SW 1271 (cell line): Measurements from ENCODE around the gene TCTA.
A peak's percentile ranks its signal among the peaks of the same experiment; 100 is the strongest.
"Not testable (repeated sequence)": the region's sequence is repeated elsewhere in the genome, so short reads cannot be mapped to it uniquely, and the experiment has no call there.

Source experiments
- DNase-seq, 2 experiments: peaks; one replicate each; lab custom pipeline; 2025; lab: John Stamatoyannopoulos, UW

TCTA gene, protein sequence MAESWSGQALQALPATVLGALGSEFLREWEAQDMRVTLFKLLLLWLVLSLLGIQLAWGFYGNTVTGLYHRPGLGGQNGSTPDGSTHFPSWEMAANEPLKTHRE

DNA sequence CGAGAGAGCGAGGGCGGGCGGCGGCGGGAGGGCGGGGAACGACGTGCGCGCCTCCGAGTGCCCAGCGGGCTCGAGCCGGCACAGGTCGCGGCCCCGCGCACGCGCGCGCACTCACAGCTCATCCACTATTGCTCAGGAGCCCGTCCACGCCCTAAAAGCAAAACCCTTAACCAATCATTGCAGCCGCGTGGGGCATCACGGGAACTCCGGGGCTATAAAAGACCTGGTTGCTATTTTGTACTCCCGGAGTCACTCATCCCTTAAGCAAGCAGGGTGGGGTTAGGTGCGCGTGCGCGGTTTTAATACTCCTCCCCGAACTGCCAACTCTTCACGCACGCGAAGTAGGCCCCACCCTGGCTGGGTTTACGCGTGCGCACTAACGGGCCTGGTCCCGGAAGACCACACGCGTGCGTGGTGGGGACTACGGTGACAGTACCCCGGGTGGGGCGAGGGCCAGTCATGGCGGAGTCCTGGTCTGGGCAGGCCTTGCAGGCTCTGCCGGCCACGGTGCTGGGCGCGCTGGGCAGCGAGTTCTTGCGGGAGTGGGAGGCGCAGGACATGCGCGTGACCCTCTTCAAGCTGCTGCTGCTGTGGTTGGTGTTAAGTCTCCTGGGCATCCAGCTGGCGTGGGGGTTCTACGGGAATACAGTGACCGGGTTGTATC, at the start of gene TCTA, which contains the start of gene RHOA:
TSS of gene TCTA (plus strand) at position 456 of the 664 bp plus-strand sequence. CDS start at position 460, 4 bp downstream.
TSS of gene RHOA (minus strand) at position 9 of the 664 bp plus-strand sequence. CDS start 36,387 bp downstream, outside the sequence.
- DNase-seq: peak; percentile 89 to 97

- no peak for DNase-seq
Observed at GRCh38 chr3:49362561-49362960, 49.7 kb upstream of the TCTA start.

- DNase-seq: no peak
Observed at GRCh38 chr3:49370585-49371290, 41.5 kb upstream of the TCTA start.

DNA sequence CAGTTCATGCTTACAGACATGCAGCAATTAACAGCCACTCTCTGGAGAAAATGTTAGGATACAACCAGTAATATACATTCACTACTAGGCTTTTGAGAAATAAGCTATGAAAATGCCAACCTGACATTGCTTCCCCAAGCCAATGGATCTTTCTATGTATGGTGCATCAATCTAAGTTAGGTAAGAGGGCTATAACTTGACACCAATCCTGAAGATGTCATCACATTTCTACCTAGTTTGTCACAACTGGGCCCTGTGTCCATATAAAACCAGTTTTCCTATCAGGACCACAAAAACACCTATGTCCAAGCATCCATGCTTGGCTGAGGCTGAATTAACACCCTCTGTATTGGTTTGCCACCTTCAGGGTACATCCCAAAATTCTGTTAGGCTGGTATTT, 40.3 kb upstream of the TCTA start:
- no peak for DNase-seq

- peak in 1 of 2 experiments; percentile 38 for DNase-seq
Observed at GRCh38 chr3:49377483-49377882, 34.7 kb upstream of the TCTA start.

- peak; percentile 9 to 43 for DNase-seq
Observed at GRCh38 chr3:49378249-49378895, 33.9 kb upstream of the TCTA start.

DNA sequence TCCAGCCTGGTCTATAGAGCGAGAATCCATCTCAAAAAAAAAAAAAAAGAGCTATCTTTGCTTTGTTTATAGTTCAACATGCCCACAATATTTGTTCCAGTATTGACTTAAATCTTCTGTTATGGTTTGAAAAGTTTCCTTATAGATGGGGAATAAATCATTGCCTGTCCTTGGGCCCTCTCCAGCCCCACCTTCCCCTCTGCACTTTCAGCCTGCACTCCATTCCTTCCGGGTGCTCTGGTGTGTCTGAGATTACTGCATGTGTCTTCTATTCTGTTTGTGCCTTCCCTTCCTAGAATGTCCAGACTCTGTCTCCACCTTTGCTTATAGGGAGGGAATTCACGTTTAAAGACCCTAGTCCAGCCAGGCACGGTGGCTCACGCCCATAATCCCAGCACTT, 28.8 kb upstream of the TCTA start:
- no peak for DNase-seq

GRCh38 chr3:49385617-49386016, 26.6 kb upstream of the TCTA start:
- DNase-seq: no peak

DNA sequence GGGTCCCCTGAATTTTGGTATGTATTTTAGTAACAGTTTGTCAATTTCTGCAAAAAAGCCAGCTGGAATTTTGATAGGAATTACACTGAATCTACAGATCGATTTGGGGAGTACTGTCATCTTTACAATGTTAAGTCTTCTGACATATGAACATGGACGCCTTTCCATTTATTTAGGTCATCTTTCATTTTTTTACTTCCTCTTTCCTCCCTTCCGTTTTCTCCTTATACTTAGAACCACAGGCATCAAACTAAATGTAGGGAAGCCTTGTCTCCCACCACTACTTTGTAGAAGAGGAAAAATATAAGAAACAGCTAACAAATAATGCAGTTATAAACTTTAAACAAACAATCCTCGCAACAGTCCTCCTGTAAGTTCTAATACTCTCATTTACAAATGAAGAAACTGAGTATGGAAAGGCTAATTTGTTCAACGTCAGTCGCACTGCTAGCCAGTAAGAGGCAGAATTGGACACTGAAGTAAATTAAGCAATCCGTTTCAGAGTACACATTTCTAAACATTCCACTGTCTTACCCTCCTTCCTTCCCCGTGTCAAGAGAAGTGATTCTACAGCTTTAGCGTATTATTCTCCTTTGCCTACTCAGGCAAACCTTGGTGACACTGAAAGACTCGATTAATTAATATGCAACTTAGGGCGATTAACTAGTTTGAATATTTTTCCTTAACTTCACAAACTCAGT, 26.0 kb upstream of the TCTA start:
- no peak for DNase-seq

GRCh38 chr3:49387721-49388120, 24.5 kb upstream of the TCTA start:
- peak in 1 of 2 experiments; percentile 7 for DNase-seq

- DNase-seq: no peak
Observed at GRCh38 chr3:49388289-49388820, 23.9 kb upstream of the TCTA start.

DNA sequence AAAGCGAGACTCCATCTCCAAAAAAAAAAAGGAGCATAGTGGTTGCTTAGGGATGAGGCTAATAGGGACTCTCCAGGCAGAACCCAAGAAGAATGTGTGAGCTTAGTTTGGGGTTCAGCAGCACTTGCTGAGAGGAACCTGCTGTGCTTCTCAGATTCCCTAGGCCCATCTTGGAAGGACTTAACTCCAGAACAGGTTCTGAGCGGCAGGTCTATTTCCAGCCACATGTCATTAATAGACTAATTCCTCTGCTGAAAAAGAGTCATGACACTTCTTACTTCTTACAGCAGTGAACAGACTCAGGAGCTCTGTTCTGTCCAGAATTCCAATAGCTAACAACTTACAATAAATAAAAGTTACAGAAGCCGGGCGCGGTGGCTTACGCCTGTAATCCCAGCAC, 22.9 kb upstream of the TCTA start:
- no peak for DNase-seq

DNA sequence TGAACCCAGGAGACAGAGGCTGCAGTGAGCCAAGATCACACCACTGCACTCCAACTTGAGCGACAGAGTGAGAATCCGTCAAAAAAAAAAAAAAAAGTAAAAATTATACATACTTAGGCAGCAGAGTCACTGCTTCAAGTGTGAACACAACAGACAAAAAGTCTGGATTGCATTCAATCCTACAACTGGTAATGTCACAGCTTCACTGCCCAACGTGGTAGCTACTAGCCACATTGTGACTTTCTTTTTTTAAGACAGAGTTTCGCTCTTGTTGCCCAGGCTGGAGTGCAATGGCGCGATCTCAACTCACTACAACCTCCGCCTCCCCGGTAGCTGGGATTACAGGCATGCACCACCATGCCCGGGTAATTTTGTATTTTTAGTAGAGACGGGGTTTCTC, 20.9 kb upstream of the TCTA start:
- DNase-seq: not testable (repeated sequence)

- DNase-seq: no peak
Observed at GRCh38 chr3:49397470-49397869, 14.8 kb upstream of the TCTA start.

DNA sequence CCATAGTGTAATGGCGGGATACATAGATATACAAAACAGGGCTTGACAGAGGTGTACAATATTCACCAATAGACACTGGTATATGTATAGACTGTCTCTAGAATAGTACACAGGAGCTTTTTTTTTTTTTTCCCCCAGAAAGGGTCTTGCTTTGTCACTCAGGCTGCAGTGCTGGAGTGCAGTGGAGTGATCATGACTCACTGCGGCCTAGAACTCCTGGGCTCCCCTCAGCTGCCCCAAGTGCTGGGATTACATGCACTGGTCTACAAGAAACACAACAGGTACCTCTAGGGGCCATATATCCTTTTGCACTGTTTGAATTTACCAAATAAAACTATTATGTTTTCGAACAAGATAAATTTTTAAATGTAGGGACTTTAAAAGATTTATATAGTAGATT, 12.8 kb upstream of the TCTA start:
- DNase-seq: no peak

- no peak for DNase-seq
Observed at GRCh38 chr3:49401766-49402165, 10.5 kb upstream of the TCTA start.

DNA sequence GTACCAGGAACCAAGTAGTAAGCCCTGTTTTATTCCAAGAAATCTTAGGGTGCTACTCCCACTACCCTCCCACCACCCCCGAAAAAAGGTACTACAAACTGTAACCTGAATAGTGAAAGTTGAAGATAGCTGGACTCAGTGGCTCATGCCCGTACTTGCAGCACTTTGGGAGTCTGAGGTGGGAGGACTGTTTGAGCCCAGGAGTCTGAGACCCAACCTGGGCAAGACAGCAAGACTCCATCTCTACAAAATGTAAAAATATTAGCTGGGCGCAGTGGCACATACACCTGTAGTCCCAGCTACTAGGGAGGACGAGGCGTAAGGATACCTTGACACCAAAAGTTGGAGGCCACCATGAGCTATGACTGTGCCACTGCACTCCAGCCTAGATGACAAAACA, 8.3 kb upstream of the TCTA start:
- DNase-seq: no peak

GRCh38 chr3:49405570-49405969, 6.7 kb upstream of the TCTA start:
- not testable (repeated sequence) for DNase-seq

DNA sequence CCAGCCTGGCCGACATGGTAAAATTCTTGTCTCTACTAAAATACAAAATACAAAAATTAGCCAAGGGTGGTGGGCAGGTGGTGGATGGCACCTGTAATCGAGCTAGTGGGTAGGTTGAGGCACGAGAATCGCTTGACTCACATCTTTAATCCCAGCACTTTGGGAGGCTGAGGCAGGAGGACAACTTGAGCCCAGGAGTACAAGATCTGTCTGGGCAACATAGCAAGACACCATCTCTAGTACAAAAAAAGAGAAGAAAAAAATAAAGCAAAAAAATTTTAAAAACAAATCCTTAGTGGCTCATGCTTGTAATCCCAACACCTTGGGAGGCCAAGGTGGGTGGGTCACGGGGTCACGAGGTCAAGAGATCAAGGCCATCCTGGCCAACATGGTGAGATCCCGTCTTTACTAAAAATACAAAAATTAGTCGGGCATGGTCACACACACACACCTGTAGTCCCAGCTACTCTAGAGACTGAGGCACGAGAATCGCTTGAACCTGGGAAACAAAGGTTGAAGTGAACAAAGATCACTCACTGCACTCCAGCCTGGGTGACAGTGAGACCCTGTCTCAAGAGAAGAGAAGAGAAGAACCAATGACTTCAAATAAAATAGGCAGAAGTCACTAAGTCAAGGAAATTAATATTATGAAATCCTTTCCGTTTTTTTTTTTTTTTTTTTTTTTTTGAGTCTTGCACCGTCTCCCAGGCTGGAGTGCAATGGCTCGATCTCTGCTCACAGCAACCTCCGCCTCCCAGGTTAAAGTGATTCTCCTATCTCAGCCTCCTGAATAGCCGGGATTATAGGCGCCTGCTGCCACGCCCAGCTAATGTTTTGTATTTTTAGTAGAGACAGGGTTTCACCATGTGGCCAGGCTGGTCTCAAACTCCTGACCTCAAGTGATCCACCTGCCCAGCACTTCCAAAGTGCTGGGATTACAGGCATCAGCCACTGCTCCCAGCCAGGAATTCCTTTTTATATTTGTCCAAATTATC, 5.4 kb upstream of the TCTA start:
- DNase-seq: no peak

DNA sequence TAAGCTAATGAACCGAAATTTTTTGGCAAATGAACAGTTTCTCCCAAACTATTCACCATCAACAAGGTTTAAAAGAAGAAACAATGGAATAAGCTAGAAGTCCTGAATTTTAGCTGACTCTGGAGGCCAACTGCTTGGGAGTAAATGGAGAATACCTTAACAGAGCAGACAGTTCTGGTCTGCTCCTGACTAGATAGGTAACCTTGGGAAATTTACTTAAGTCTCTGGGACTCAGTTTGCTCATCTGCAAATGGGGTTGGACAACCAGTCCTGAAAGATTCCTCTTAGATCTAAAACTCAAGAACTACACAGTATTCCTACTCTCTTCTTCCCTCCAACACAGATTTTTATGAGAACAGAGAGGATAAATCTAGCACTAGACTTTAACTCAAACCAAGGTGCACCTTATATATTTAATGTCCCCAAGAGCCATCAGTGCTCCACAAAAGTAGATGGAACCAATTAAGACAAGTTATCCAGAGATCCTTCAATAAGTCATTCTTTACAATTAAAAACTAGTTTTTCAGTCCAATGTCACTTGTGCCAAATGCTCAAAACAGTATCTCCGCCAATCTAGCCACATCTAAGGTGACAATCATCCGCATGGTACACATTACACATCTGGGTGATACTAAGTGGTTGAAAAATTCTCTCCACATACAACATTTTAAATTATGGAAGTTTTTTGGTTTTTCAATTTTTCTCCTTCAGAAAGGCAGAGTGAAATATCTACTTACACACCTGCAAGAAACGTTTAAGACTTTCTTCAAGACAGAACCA, 2.0 kb upstream of the TCTA start:
- no peak for DNase-seq
